ENCODE results near the gene SELPLG.
"Not testable (repeated sequence)": the region's sequence is repeated elsewhere in the genome, so short reads cannot be mapped to it uniquely, and the experiment has no call there.

SELPLG gene

GRCh38 chr12:108654622-108655021 is 20.9 kb upstream of the SELPLG start:
- DNase-seq = not testable (repeated sequence)

- DNase-seq = no peak
Measured at GRCh38 chr12:108653922-108654321, 20.2 kb upstream of the SELPLG start.

GRCh38 chr12:108653082-108653516 is 19.4 kb upstream of the SELPLG start:
- peak; percentile 71 for DNase-seq

- DNase-seq = no peak
Measured at GRCh38 chr12:108650083-108650482, 16.4 kb upstream of the SELPLG start.

GRCh38 chr12:108649669-108650068 is 16.0 kb upstream of the SELPLG start:
- DNase-seq = no peak

- DNase-seq = no peak
Measured at GRCh38 chr12:108649126-108649525, 15.4 kb upstream of the SELPLG start.

- no peak for DNase-seq
Measured at GRCh38 chr12:108648371-108648770, 14.7 kb upstream of the SELPLG start.

GRCh38 chr12:108647585-108648287 is 14.0 kb upstream of the SELPLG start:
- no peak for DNase-seq

GRCh38 chr12:108646600-108647579 is 13.2 kb upstream of the SELPLG start:
- DNase-seq = no peak

GRCh38 chr12:108645686-108646599 is 12.2 kb upstream of the SELPLG start:
- no peak for DNase-seq

- no peak for DNase-seq
Measured at GRCh38 chr12:108644811-108645120, 11.1 kb upstream of the SELPLG start.

- no peak for DNase-seq
Measured at GRCh38 chr12:108643941-108644810, 10.5 kb upstream of the SELPLG start.

GRCh38 chr12:108642899-108643654 is 9.4 kb upstream of the SELPLG start:
- DNase-seq = no peak

- no peak for DNase-seq
Measured at GRCh38 chr12:108642269-108642870, 8.7 kb upstream of the SELPLG start.

GRCh38 chr12:108641446-108642268 is 8.0 kb upstream of the SELPLG start:
- no peak for DNase-seq

- DNase-seq = no peak
Measured at GRCh38 chr12:108640802-108641445, 7.2 kb upstream of the SELPLG start.

GRCh38 chr12:108638997-108639822 is 5.5 kb upstream of the SELPLG start:
- DNase-seq = no peak

- DNase-seq = no peak
Measured at GRCh38 chr12:108638141-108638827, 4.6 kb upstream of the SELPLG start.

Data from NCI-H1105 treated with DMSO at 0.1 percent for 48 hours (cell line).